ENCODE measurements around the gene DOCK1.

The DOCK1 gene

GRCh38 chr10:127402596-127403409 lies 497.6 kb downstream of the DOCK1 start:
- H3K27ac ChIP-seq: no peak overlapping the region
- TF ChIP-seq ZFX (IDR thresholded peaks at IDR 0.05; ENCODE audit: borderline replicate concordance) (no peak), CTCF (IDR thresholded peaks at IDR 0.05) (no peak)

- TF ChIP-seq CTCF (IDR thresholded peaks at IDR 0.05): no peak
- TF ChIP-seq ZFX (IDR thresholded peaks at IDR 0.05; ENCODE audit: borderline replicate concordance): no peak
- no peak overlapping the region for H3K27ac ChIP-seq
Observed at GRCh38 chr10:127405221-127405620, 500.0 kb downstream of the DOCK1 start.

GRCh38 chr10:127406018-127406550 lies 500.9 kb downstream of the DOCK1 start:
- TF ChIP-seq ZFX (IDR thresholded peaks at IDR 0.05; ENCODE audit: borderline replicate concordance) (no peak), CTCF (IDR thresholded peaks at IDR 0.05) (no peak)
- no peak overlapping the region for H3K27ac ChIP-seq

GRCh38 chr10:127407551-127407950 lies 502.3 kb downstream of the DOCK1 start:
- no peak overlapping the region for H3K27ac ChIP-seq
- TF ChIP-seq CTCF (IDR thresholded peaks at IDR 0.05): no peak
- no peak for TF ChIP-seq ZFX (IDR thresholded peaks at IDR 0.05; ENCODE audit: borderline replicate concordance)

GRCh38 chr10:127408112-127408710 lies 503.0 kb downstream of the DOCK1 start:
- H3K27ac ChIP-seq: no peak overlapping the region
- TF ChIP-seq ZFX (IDR thresholded peaks at IDR 0.05; ENCODE audit: borderline replicate concordance): no peak
- no peak for TF ChIP-seq CTCF (IDR thresholded peaks at IDR 0.05)

GRCh38 chr10:127408733-127409132 lies 503.5 kb downstream of the DOCK1 start:
- H3K27ac ChIP-seq: no peak overlapping the region
- no peak for TF ChIP-seq CTCF (IDR thresholded peaks at IDR 0.05)
- TF ChIP-seq ZFX (IDR thresholded peaks at IDR 0.05; ENCODE audit: borderline replicate concordance): no peak

GRCh38 chr10:127410030-127410429 lies 504.8 kb downstream of the DOCK1 start:
- TF ChIP-seq CTCF (IDR thresholded peaks at IDR 0.05) (no peak), ZFX (IDR thresholded peaks at IDR 0.05; ENCODE audit: borderline replicate concordance) (no peak)
- H3K27ac ChIP-seq: no peak overlapping the region

Data from 22Rv1 (cell line).